ENCODE data around the gene DCLK1.

DCLK1 gene

DNA sequence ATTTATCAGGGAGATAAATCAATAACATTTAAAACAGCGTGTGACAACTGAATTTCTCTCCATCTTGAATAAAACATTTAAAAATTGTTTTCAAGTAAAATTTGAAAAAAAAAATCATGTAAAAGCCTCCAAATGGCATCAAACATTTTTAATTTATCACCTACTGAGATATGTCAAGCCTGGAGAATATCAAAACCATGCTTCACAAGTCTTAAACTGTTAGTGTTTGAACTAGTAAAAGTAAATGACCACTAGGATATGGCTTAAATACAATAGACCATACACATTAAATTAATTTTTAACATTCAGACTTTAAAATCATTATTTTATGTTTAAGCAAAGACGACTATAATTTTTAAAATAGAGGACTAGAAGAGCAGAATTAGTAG, 281.9 kb downstream of the DCLK1 start:
- Histone ChIP-seq H4K91ac (ENCODE audit: low read depth, low read length) (no peak overlapping the region), H3K4ac (ENCODE audit: low read depth, low read length) (no peak overlapping the region), H3K4me2 (ENCODE audit: low read length) (no peak overlapping the region), H3K79me2 (ENCODE audit: control insufficient read depth, insufficient read depth, low read length, poor library complexity) (no peaks in the 10 kb centered on the region), H2BK5ac (ENCODE audit: low read depth, low read length, poor library complexity) (no peak overlapping the region), H4K8ac (ENCODE audit: low read depth, low read length) (no peak overlapping the region), H3K4me3 (ENCODE audit: low read depth, low read length) (no peak overlapping the region), H2BK120ac (ENCODE audit: insufficient read depth, low read length, poor library complexity) (no peak overlapping the region), H3K27ac (ENCODE audit: low read depth, low read length) (no peak overlapping the region), H4K12ac (ENCODE audit: low read depth, low read length) (no peak overlapping the region), H3K79me1 (ENCODE audit: low read length) (no peaks in the 10 kb centered on the region), H3K18ac (ENCODE audit: low read length) (no peak overlapping the region), H3K14ac (ENCODE audit: low read length) (no peak overlapping the region), H2BK12ac (ENCODE audit: low read length) (no peak overlapping the region), H3K36me3 (ENCODE audit: control insufficient read depth in 1 of 2, insufficient read depth in 2 of 2, low read length in 2 of 2) (no peaks in the 10 kb centered on the region), H2AFZ (ENCODE audit: insufficient read depth, low read length, poor library complexity) (no peak overlapping the region), H3K4me1 (ENCODE audit: control insufficient read depth in 1 of 2, insufficient read depth in 2 of 2, low read length in 2 of 2) (no peaks in the 10 kb centered on the region), H3K27me3 (ENCODE audit: insufficient read depth, low read length) (no peaks in the 10 kb centered on the region), H3K23ac (ENCODE audit: low read length) (no peak overlapping the region), H2AK5ac (ENCODE audit: low read length) (no peak overlapping the region), H3K9ac (ENCODE audit: low read length) (no peak overlapping the region), H3K9me3 (ENCODE audit: insufficient read depth, low read depth, low read length) (peaks cover under 1% of the 10 kb centered on the region)
- DNase-seq: no peak
- WGBS (ENCODE audit: extremely low coverage, insufficient coverage, insufficient read length): no CpG with 5 or more reads among the region's 2 CpGs

GRCh38 chr13:35848336-35849255, 282.6 kb downstream of the DCLK1 start:
- no peak overlapping the region for H2BK12ac ChIP-seq (ENCODE audit: low read length)
- no peak overlapping the region for H3K14ac ChIP-seq (ENCODE audit: low read length)
- H2BK5ac ChIP-seq (ENCODE audit: low read depth, low read length, poor library complexity): no peak overlapping the region
- H3K18ac ChIP-seq (ENCODE audit: low read length): no peak overlapping the region
- H4K91ac ChIP-seq (ENCODE audit: low read depth, low read length): no peak overlapping the region
- no peak overlapping the region for H3K4me3 ChIP-seq (ENCODE audit: low read depth, low read length)
- H3K79me1 ChIP-seq (ENCODE audit: low read length): no peaks in the 10 kb centered on the region
- no peak overlapping the region for H2AFZ ChIP-seq (ENCODE audit: insufficient read depth, low read length, poor library complexity)
- H3K9ac ChIP-seq (ENCODE audit: low read length): no peak overlapping the region
- no peak overlapping the region for H3K4me2 ChIP-seq (ENCODE audit: low read length)
- DNase-seq: no peak
- no peak overlapping the region for H2AK5ac ChIP-seq (ENCODE audit: low read length)
- H3K4me1 ChIP-seq (ENCODE audit: control insufficient read depth in 1 of 2, insufficient read depth in 2 of 2, low read length in 2 of 2): no peaks in the 10 kb centered on the region
- H3K27me3 ChIP-seq (ENCODE audit: insufficient read depth, low read length): no peaks in the 10 kb centered on the region
- no peak overlapping the region for H4K12ac ChIP-seq (ENCODE audit: low read depth, low read length)
- no peaks in the 10 kb centered on the region for H3K9me3 ChIP-seq (ENCODE audit: insufficient read depth, low read depth, low read length)
- H3K27ac ChIP-seq (ENCODE audit: low read depth, low read length): no peak overlapping the region
- H4K8ac ChIP-seq (ENCODE audit: low read depth, low read length): no peak overlapping the region
- H3K79me2 ChIP-seq (ENCODE audit: control insufficient read depth, insufficient read depth, low read length, poor library complexity): no peaks in the 10 kb centered on the region
- no peak overlapping the region for H2BK120ac ChIP-seq (ENCODE audit: insufficient read depth, low read length, poor library complexity)
- no peak overlapping the region for H3K4ac ChIP-seq (ENCODE audit: low read depth, low read length)
- no peak overlapping the region for H3K23ac ChIP-seq (ENCODE audit: low read length)
- WGBS (ENCODE audit: extremely low coverage, insufficient coverage, insufficient read length): no CpG with 5 or more reads among the region's 3 CpGs
- no peaks in the 10 kb centered on the region for H3K36me3 ChIP-seq (ENCODE audit: control insufficient read depth in 1 of 2, insufficient read depth in 2 of 2, low read length in 2 of 2)

GRCh38 chr13:35843272-35843671, 287.9 kb downstream of the DCLK1 start:
- H4K8ac ChIP-seq (ENCODE audit: low read depth, low read length): no peak overlapping the region
- no peak overlapping the region for H3K4me3 ChIP-seq (ENCODE audit: low read depth, low read length)
- H4K91ac ChIP-seq (ENCODE audit: low read depth, low read length): no peak overlapping the region
- no peak overlapping the region for H2BK120ac ChIP-seq (ENCODE audit: insufficient read depth, low read length, poor library complexity)
- no peak overlapping the region for H3K27ac ChIP-seq (ENCODE audit: low read depth, low read length)
- no peak overlapping the region for H3K9ac ChIP-seq (ENCODE audit: low read length)
- no peak overlapping the region for H3K18ac ChIP-seq (ENCODE audit: low read length)
- no peaks in the 10 kb centered on the region for H3K79me1 ChIP-seq (ENCODE audit: low read length)
- H3K4ac ChIP-seq (ENCODE audit: low read depth, low read length): no peak overlapping the region
- H3K36me3 ChIP-seq (ENCODE audit: control insufficient read depth in 1 of 2, insufficient read depth in 2 of 2, low read length in 2 of 2): no peaks in the 10 kb centered on the region
- DNase-seq: no peak
- no peak overlapping the region for H2BK12ac ChIP-seq (ENCODE audit: low read length)
- H3K9me3 ChIP-seq (ENCODE audit: insufficient read depth, low read depth, low read length): no peaks in the 10 kb centered on the region
- H2AFZ ChIP-seq (ENCODE audit: insufficient read depth, low read length, poor library complexity): no peak overlapping the region
- no peak overlapping the region for H3K14ac ChIP-seq (ENCODE audit: low read length)
- no peaks in the 10 kb centered on the region for H3K27me3 ChIP-seq (ENCODE audit: insufficient read depth, low read length)
- H3K4me1 ChIP-seq (ENCODE audit: control insufficient read depth in 1 of 2, insufficient read depth in 2 of 2, low read length in 2 of 2): no peaks in the 10 kb centered on the region
- no peak overlapping the region for H3K4me2 ChIP-seq (ENCODE audit: low read length)
- no peak overlapping the region for H4K12ac ChIP-seq (ENCODE audit: low read depth, low read length)
- no peak overlapping the region for H2BK5ac ChIP-seq (ENCODE audit: low read depth, low read length, poor library complexity)
- H2AK5ac ChIP-seq (ENCODE audit: low read length): no peak overlapping the region
- H3K79me2 ChIP-seq (ENCODE audit: control insufficient read depth, insufficient read depth, low read length, poor library complexity): no peaks in the 10 kb centered on the region
- H3K23ac ChIP-seq (ENCODE audit: low read length): no peak overlapping the region

GRCh38 chr13:35841060-35841521, 290.1 kb downstream of the DCLK1 start:
- no peak overlapping the region for H4K91ac ChIP-seq (ENCODE audit: low read depth, low read length)
- H3K18ac ChIP-seq (ENCODE audit: low read length): no peak overlapping the region
- H3K4me1 ChIP-seq (ENCODE audit: control insufficient read depth in 1 of 2, insufficient read depth in 2 of 2, low read length in 2 of 2): no peaks in the 10 kb centered on the region
- H3K23ac ChIP-seq (ENCODE audit: low read length): no peak overlapping the region
- no peak overlapping the region for H3K9ac ChIP-seq (ENCODE audit: low read length)
- H3K27me3 ChIP-seq (ENCODE audit: insufficient read depth, low read length): no peaks in the 10 kb centered on the region
- no peak overlapping the region for H2BK120ac ChIP-seq (ENCODE audit: insufficient read depth, low read length, poor library complexity)
- H2BK5ac ChIP-seq (ENCODE audit: low read depth, low read length, poor library complexity): no peak overlapping the region
- no peak overlapping the region for H3K27ac ChIP-seq (ENCODE audit: low read depth, low read length)
- H2AFZ ChIP-seq (ENCODE audit: insufficient read depth, low read length, poor library complexity): no peak overlapping the region
- DNase-seq: no peak
- H3K79me2 ChIP-seq (ENCODE audit: control insufficient read depth, insufficient read depth, low read length, poor library complexity): no peaks in the 10 kb centered on the region
- H2BK12ac ChIP-seq (ENCODE audit: low read length): no peak overlapping the region
- H3K79me1 ChIP-seq (ENCODE audit: low read length): no peaks in the 10 kb centered on the region
- no peak overlapping the region for H2AK5ac ChIP-seq (ENCODE audit: low read length)
- no peaks in the 10 kb centered on the region for H3K9me3 ChIP-seq (ENCODE audit: insufficient read depth, low read depth, low read length)
- H3K36me3 ChIP-seq (ENCODE audit: control insufficient read depth in 1 of 2, insufficient read depth in 2 of 2, low read length in 2 of 2): no peaks in the 10 kb centered on the region
- H3K14ac ChIP-seq (ENCODE audit: low read length): no peak overlapping the region
- no peak overlapping the region for H3K4me2 ChIP-seq (ENCODE audit: low read length)
- no peak overlapping the region for H4K8ac ChIP-seq (ENCODE audit: low read depth, low read length)
- no CpG with 5 or more reads among the region's 4 CpGs for WGBS (ENCODE audit: extremely low coverage, insufficient coverage, insufficient read length)
- no peak overlapping the region for H4K12ac ChIP-seq (ENCODE audit: low read depth, low read length)
- no peak overlapping the region for H3K4me3 ChIP-seq (ENCODE audit: low read depth, low read length)
- no peak overlapping the region for H3K4ac ChIP-seq (ENCODE audit: low read depth, low read length)

Data from trophoblast cell (in vitro differentiated cells and primary cell).